Vagina (tissue), 2 donors: ENCODE data around the gene ANKS1A.
"Not testable (repeated sequence)": the region's sequence is repeated elsewhere in the genome, so short reads cannot be mapped to it uniquely, and the experiment has no call there.

Experiments used
- POLR2A ChIP-seq, 2 donors: fragments of 450-650 bp; IDR thresholded peaks; one replicate each; pipeline ENCODE4 v1.6.1; 2017; ENCODE audit warnings: antibody characterized with exemption in 2 of 2, mild to moderate bottlenecking in 2 of 2, moderate library complexity in 2 of 2
- TF ChIP-seq, protein P1 (sequence below), 3 experiments: fragments of 450-650 bp in 2 of 3; fragments of 200-600 bp in 1 of 3; sonication (generic) in 1 of 3; IDR thresholded peaks; one replicate each; pipeline ENCODE4 v1.5.1; 2017 to 2019; ENCODE audit warnings: antibody characterized with exemption in 3 of 3, mild to moderate bottlenecking in 2 of 3, moderate library complexity in 2 of 3

DNA sequence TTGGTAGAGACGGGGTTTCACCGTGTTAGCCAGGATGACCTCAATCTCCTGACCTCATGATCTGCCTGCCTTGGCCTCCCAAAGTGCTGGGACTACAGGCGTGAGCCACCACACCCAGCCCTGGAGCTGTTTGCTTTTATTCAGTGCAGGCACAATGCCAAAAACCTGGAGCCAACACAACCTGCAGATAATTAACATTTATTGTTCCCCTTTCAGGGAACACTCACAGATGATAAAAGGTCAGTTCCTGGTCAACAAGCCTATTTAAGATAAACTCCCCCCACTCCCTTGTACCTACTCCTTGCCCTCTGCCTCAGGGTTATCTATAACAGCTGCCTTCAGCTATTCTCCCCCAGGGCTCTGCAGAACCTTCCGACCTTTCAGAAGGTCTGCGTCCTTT, 218.7 kb downstream of the ANKS1A start:
- TF ChIP-seq POLR2A (IDR thresholded peaks at IDR 0.05), result not testable (repeated sequence)
- TF ChIP-seq, protein P1, sequence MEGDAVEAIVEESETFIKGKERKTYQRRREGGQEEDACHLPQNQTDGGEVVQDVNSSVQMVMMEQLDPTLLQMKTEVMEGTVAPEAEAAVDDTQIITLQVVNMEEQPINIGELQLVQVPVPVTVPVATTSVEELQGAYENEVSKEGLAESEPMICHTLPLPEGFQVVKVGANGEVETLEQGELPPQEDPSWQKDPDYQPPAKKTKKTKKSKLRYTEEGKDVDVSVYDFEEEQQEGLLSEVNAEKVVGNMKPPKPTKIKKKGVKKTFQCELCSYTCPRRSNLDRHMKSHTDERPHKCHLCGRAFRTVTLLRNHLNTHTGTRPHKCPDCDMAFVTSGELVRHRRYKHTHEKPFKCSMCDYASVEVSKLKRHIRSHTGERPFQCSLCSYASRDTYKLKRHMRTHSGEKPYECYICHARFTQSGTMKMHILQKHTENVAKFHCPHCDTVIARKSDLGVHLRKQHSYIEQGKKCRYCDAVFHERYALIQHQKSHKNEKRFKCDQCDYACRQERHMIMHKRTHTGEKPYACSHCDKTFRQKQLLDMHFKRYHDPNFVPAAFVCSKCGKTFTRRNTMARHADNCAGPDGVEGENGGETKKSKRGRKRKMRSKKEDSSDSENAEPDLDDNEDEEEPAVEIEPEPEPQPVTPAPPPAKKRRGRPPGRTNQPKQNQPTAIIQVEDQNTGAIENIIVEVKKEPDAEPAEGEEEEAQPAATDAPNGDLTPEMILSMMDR (IDR thresholded peaks at IDR 0.05), result not testable (repeated sequence)
